ENCODE measurements around the gene MED20. TPM values are rescaled to one million over a fixed set of nuclear protein-coding genes. Genes with fewer than 3 reads are reported as not detected.

MED20 gene, protein sequence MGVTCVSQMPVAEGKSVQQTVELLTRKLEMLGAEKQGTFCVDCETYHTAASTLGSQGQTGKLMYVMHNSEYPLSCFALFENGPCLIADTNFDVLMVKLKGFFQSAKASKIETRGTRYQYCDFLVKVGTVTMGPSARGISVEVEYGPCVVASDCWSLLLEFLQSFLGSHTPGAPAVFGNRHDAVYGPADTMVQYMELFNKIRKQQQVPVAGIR
- total RNA-seq (2012; rRNA removed) = 35.6 and 38.2 TPM in 2 replicates
- 22.0 and 24.8 TPM in 2 replicates for polyA plus RNA-seq (2012; rRNA removed)
- polyA plus RNA-seq (2012; cell fraction: cytosol; rRNA removed) = 16.4 and 20.3 TPM in 2 replicates
- 14.3 and 22.5 TPM in 2 replicates for polyA plus RNA-seq (2012; cell fraction: nucleus; rRNA removed; ENCODE audit: low replicate concordance)
- Bru-seq, nascent RNA = percentile 72 among the genes with signal in this experiment
- percentile 75 among the genes with signal in this experiment for BruChase-seq, experiment 1, labeled RNA remaining after a 6-hour chase
- BruChase-seq, experiment 2, labeled RNA remaining after a 2-hour chase = percentile 71 among the genes with signal in this experiment
- long read RNA-seq, transcript MED20-201 (4 exons, 2,438 nt) = major isoform, 17 of 24 reads
- long read RNA-seq, partial matches to known transcripts = 1 of 24 reads
- long read RNA-seq, other reads (novel, unspliced or antisense) = 6 of 24 reads

DNA sequence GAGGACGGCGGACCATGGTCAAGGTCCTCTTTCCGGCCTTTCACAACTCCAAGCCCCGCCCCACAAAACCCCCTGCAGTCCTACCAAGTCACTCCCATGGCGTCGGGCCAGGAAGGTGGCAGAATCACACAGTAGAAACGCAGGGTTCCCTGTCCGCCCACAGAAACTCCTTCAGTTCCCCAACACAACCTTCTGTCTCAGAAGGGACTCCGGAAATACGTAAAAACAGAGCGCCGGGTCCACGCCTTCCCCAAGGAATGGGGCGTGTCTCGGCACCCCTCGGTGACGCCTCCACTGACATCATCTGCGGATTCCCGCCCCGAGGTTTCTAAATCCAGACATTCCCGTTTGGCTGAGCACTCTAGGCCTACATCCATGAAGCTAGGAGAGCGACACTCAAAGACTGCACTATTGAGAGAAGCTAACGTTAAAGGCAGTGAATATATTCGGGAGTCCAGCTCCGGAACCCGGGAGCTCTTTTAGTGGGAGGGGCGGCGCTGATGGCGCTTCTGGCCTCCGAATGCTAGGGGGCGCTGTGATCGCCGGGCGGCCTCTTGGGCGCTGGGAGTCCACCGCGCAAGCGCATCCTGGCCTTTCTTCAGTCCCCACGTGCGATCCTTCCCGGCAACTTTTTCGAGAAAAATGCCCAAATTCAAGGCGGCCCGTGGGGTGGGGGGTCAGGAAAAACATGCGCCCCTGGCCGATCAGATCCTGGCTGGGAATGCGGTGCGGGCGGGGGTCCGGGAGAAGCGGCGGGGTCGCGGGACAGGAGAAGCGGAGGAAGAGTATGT is at the start of gene MED20, which contains the start of gene BYSL:
MED20 (minus strand) TSS at position 219 of the 791 bp plus-strand sequence; CDS start at position 98, 121 bp downstream.
BYSL (plus strand) TSS at position 579 of the 791 bp plus-strand sequence; CDS start at position 643, 64 bp downstream.
- ATAC-seq (ENCODE audit: low read depth) (peak; percentile 89), DNase-seq (peak; percentile 94)
- Histone ChIP-seq H4K91ac (ENCODE audit: insufficient read depth, low read depth, low read length) (peak within 1 kb of the TSS; percentile 100), H3K9me3 (ENCODE audit: control insufficient read depth, insufficient read depth, low read length) (no peaks in the 10 kb centered on the region), H4K5ac (ENCODE audit: low read depth, low read length) (peak within 1 kb of the TSS; percentile 100), H3K4me1 (ENCODE audit: control insufficient read depth, insufficient read depth, low read length) (peaks cover 10% of the 10 kb centered on the region), H3K36me3 (ENCODE audit: control insufficient read depth, insufficient read depth, low read length) (0 out of 2 replicates have a peak, but pooled peaks cover 5% of the 10 kb centered on the region), H2BK15ac (ENCODE audit: low read depth, low read length) (peak within 1 kb of the TSS; percentile 99), H4K20me1 (ENCODE audit: insufficient read depth, low read length) (peaks cover 10% of the 10 kb centered on the region), H3K18ac (ENCODE audit: low read depth, low read length) (peak within 1 kb of the TSS; percentile 100), H3K27ac (ENCODE audit: insufficient read depth, low read length) (peak within 1 kb of the TSS; percentile 99), H2BK120ac (ENCODE audit: low read depth, low read length) (peak within 1 kb of the TSS; percentile 100), H3K4me3 (ENCODE audit: insufficient read depth, low read depth, low read length) (peak within 1 kb of the TSS; percentile 93), H2AK9ac (replicated peaks; ENCODE audit: low read depth, low read length, poor library complexity) (peak within 1 kb of the TSS; percentile 100), H3K23ac (ENCODE audit: low read depth, low read length) (peak within 1 kb of the TSS; percentile 100), H2AK5ac (ENCODE audit: low read depth, low read length) (peak within 1 kb of the TSS; percentile 85), H2BK5ac (ENCODE audit: low read depth, low read length, poor library complexity, severe bottlenecking) (peak within 1 kb of the TSS; percentile 98), H2BK20ac (ENCODE audit: low read depth, low read length) (peak within 1 kb of the TSS; percentile 100), H3K9ac (ENCODE audit: low read depth, low read length) (peak within 1 kb of the TSS; percentile 100), H3K14ac (replicated peaks; ENCODE audit: low read depth, low read length) (peak within 1 kb of the TSS; percentile 100), H4K8ac (ENCODE audit: low read depth in 2 of 2, low read length in 2 of 2) (peak within 1 kb of the TSS; percentile 98 to 100), H3K56ac (ENCODE audit: extremely low read depth, insufficient read depth, low read length) (peak within 1 kb of the TSS; percentile 100), H3K27me3 (ENCODE audit: control insufficient read depth, insufficient read depth, low read length) (no peaks in the 10 kb centered on the region), H2AFZ (replicated peaks; ENCODE audit: low read length, poor library complexity) (peak within 1 kb of the TSS; percentile 99), H3K9me1 (ENCODE audit: insufficient read depth, low read length) (peaks cover 17% of the 10 kb centered on the region), H3K4me2 (ENCODE audit: low read depth, low read length) (peak within 1 kb of the TSS; percentile 100), H3K79me1 (ENCODE audit: low read depth in 1 of 2, low read length in 2 of 2) (peaks cover 17 to 69% of the 10 kb centered on the region in 2 experiments), H3K4ac (ENCODE audit: low read depth, low read length) (peak within 1 kb of the TSS; percentile 100)
- no TSS peak for BruUV-seq (replicated peaks)
- ChIA-PET POLR2A (ENCODE audit: unreplicated experiment) (no interaction called here), CTCF (interaction anchor here (0.6 to 1.5 kb wide), 11 partner anchors 18 to 269 kb away, joined by 3 to 10 read pairs (median 4); partner anchors contain the start of gene TOMM6)
- WGBS, 2 experiments (ENCODE audit: extremely low coverage in 2 of 2, insufficient read length in 1 of 2) = 0% methylated on average over 41 of the region's 55 CpGs; no CpG with 5 or more reads in 1 of the 2 experiments
- intact Hi-C loops (cut with micrococcal nuclease) (loop anchor here (2.0 to 5.0 kb wide), 3 partner anchors 74 to 134 kb away; partner anchors contain the start of gene TOMM6), in situ Hi-C loops (cut with MboI; ENCODE audit: low sequenced_read_pairs) (no loop called here), dilution Hi-C loops (cut with HindIII; ENCODE audit: low sequenced_read_pairs, unreplicated experiment) (loop anchor here (10.0 kb wide), 1 partner anchor 124 kb away; no protein-coding TSS in a partner anchor)
- TF ChIP-seq, protein P1, sequence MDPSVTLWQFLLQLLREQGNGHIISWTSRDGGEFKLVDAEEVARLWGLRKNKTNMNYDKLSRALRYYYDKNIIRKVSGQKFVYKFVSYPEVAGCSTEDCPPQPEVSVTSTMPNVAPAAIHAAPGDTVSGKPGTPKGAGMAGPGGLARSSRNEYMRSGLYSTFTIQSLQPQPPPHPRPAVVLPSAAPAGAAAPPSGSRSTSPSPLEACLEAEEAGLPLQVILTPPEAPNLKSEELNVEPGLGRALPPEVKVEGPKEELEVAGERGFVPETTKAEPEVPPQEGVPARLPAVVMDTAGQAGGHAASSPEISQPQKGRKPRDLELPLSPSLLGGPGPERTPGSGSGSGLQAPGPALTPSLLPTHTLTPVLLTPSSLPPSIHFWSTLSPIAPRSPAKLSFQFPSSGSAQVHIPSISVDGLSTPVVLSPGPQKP (IDR thresholded peaks at IDR 0.05; ENCODE audit: borderline replicate concordance, low read depth, low read length) = no peak
- TF ChIP-seq CTCF (conservative IDR thresholded peaks at IDR 0.05; ENCODE audit: low read depth, low read length) = peak; percentile 95
- TF ChIP-seq MXI1 (IDR thresholded peaks at IDR 0.05; ENCODE audit: borderline replicate concordance, low read depth, low read length) = peak; percentile 95
- no peak for TF ChIP-seq MAFK (IDR thresholded peaks at IDR 0.05; ENCODE audit: low read depth, low read length)
- no peak for TF ChIP-seq RCOR1 (IDR thresholded peaks at IDR 0.05; ENCODE audit: insufficient replicate concordance, low read length)
- TF ChIP-seq USF2 (IDR thresholded peaks at IDR 0.05; ENCODE audit: low read depth, low read length) = peak; percentile 2; the same call in 1 of the 2 replicates
- TF ChIP-seq FOS (IDR thresholded peaks at IDR 0.05; ENCODE audit: low read depth, low read length) = 0 out of 2 replicates have a peak, but pooled peaks have one; percentile 6
- peak; percentile 65; the same call in 1 of the 2 replicates for TF ChIP-seq CEBPB (IDR thresholded peaks at IDR 0.05; ENCODE audit: low read depth, low read length)
- TF ChIP-seq NFE2L2 (IDR thresholded peaks at IDR 0.05; ENCODE audit: low read depth, low read length) = no peak; the same call in 1 of the 2 replicates
